ENCODE measurements around the gene KCNK10. TPM values are rescaled to one million over a fixed set of nuclear protein-coding genes. Genes with fewer than 3 reads are reported as not detected.

KCNK10 gene
- total and polyA plus RNA-seq, 2 experiments from 2014 or later = 1.6 to 1.7 TPM

DNA sequence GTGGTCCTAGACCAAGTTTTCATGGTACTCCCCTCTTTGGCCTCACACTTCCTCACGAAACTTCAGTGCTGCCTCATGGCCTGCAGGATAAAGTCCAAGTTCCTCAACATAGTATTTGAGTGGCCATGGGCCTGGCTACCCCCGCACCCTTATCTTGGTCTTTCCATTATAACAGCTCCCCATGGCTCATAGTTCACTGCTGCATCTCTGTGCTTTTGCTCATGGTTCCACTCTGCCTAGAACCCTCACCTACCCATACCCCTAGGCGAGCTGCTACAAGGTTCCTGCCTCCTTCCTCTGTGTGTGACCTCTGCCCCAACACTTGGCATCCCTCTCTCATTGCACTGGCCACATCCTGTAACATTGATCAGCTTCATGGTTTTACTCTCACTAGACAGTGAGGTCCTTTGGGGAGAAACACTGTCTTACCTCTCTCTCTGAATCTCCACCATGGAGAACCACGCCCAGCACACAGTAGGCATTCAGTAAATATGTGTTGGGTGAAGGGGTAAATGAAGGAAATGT, 159.3 kb downstream of the KCNK10 start:
- Histone ChIP-seq H3K27me3 (no peaks in the 10 kb centered on the region), H3K9me2 (replicated peaks; ENCODE audit: insufficient read depth) (no peaks in the 10 kb centered on the region), H2AFZ (no peak overlapping the region), H3K4me1 (ENCODE audit: insufficient read depth) (no peaks in the 10 kb centered on the region), H3K36me3 (replicated peaks; ENCODE audit: insufficient read depth, low read depth) (no peaks in the 10 kb centered on the region), H4K20me1 (ENCODE audit: insufficient read depth, poor library complexity, severe bottlenecking) (no peaks in the 10 kb centered on the region), H3K4me2 (no peak overlapping the region), H3K79me2 (no peaks in the 10 kb centered on the region), H3K4me3 (no peak overlapping the region), H3K9me3 (ENCODE audit: low read depth) (no peaks in the 10 kb centered on the region), H3K27ac (no peak overlapping the region)
- no peak for DNase-seq (ENCODE audit: low spot score)
- TF ChIP-seq EZH2 (IDR thresholded peaks at IDR 0.05; ENCODE audit: borderline replicate concordance) (no peak), EZH2phosphoT487 (IDR thresholded peaks at IDR 0.05; ENCODE audit: low read depth, severe bottlenecking, unreplicated experiment) (no peak)
- TF ChIP-seq, protein P1, sequence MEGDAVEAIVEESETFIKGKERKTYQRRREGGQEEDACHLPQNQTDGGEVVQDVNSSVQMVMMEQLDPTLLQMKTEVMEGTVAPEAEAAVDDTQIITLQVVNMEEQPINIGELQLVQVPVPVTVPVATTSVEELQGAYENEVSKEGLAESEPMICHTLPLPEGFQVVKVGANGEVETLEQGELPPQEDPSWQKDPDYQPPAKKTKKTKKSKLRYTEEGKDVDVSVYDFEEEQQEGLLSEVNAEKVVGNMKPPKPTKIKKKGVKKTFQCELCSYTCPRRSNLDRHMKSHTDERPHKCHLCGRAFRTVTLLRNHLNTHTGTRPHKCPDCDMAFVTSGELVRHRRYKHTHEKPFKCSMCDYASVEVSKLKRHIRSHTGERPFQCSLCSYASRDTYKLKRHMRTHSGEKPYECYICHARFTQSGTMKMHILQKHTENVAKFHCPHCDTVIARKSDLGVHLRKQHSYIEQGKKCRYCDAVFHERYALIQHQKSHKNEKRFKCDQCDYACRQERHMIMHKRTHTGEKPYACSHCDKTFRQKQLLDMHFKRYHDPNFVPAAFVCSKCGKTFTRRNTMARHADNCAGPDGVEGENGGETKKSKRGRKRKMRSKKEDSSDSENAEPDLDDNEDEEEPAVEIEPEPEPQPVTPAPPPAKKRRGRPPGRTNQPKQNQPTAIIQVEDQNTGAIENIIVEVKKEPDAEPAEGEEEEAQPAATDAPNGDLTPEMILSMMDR (IDR thresholded peaks at IDR 0.05; ENCODE audit: poor library complexity) = no peak
- WGBS (ENCODE audit: low lambda C conversion rate, missing lambda C conversion rate) = 90% methylated on average over 4 of the region's 4 CpGs

DNA sequence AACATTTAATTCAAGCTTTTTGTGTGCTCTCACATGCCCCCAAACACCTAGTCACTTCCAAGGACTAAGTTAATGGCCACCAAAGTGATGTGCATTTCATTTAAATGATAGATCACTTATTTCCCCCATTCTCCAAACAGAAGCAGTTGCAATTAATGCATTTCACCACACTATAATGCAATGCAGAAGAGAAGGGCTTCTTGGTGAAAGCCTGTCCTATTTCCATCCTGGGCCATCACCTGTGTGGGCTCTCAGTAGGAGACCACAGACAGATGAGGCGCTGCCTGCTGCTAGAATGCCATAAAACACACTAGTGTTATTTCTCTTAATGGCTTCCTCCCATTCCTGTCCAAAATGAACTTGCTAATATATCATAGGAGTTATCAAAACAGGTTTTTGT, 166.9 kb downstream of the KCNK10 start:
- no peak overlapping the region for H3K4me3 ChIP-seq
- WGBS (ENCODE audit: low lambda C conversion rate, missing lambda C conversion rate) = 96% methylated on average over 1 of the region's 1 CpG
- no peaks in the 10 kb centered on the region for H4K20me1 ChIP-seq (ENCODE audit: insufficient read depth, poor library complexity, severe bottlenecking)
- H3K4me2 ChIP-seq = no peak overlapping the region
- H3K79me2 ChIP-seq = no peaks in the 10 kb centered on the region
- H3K9me3 ChIP-seq (ENCODE audit: low read depth) = no peaks in the 10 kb centered on the region
- no peak overlapping the region for H3K27ac ChIP-seq
- no peaks in the 10 kb centered on the region for H3K4me1 ChIP-seq (ENCODE audit: insufficient read depth)
- H3K27me3 ChIP-seq = no peaks in the 10 kb centered on the region
- H3K36me3 ChIP-seq (replicated peaks; ENCODE audit: insufficient read depth, low read depth) = no peaks in the 10 kb centered on the region
- DNase-seq (ENCODE audit: low spot score) = no peak
- TF ChIP-seq, protein P1 (IDR thresholded peaks at IDR 0.05; ENCODE audit: poor library complexity) = no peak
- no peak for TF ChIP-seq EZH2 (IDR thresholded peaks at IDR 0.05; ENCODE audit: borderline replicate concordance)
- no peak for TF ChIP-seq EZH2phosphoT487 (IDR thresholded peaks at IDR 0.05; ENCODE audit: low read depth, severe bottlenecking, unreplicated experiment)
- H3K9me2 ChIP-seq (replicated peaks; ENCODE audit: insufficient read depth) = no peaks in the 10 kb centered on the region
- H2AFZ ChIP-seq = no peak overlapping the region

DNA sequence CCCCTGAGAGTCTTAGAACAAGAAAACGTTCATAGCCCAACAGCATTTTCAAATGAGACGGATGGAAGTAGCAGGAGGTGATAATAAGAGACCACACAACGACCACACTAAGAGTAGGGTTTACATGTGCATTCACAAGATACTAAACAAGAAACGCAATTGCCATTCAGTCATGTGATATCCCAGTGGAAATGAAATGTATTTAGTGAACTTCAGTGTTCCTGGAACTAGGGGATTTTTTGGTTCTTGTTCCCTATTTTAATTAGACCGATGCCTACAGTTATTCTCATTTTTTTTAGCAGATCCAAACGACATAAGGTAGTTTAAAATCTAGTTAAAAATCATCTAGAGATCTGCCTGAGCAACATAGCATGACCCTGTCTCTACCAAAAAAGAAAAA, 168.1 kb downstream of the KCNK10 start:
- no peaks in the 10 kb centered on the region for H3K9me3 ChIP-seq (ENCODE audit: low read depth)
- H3K27me3 ChIP-seq = no peaks in the 10 kb centered on the region
- 77% methylated on average over 6 of the region's 6 CpGs for WGBS (ENCODE audit: low lambda C conversion rate, missing lambda C conversion rate)

More for the DNA sequence above, 168.1 kb downstream of the KCNK10 start:
- no peak overlapping the region for H3K4me3 ChIP-seq
- TF ChIP-seq EZH2 (IDR thresholded peaks at IDR 0.05; ENCODE audit: borderline replicate concordance) = no peak
- TF ChIP-seq EZH2phosphoT487 (IDR thresholded peaks at IDR 0.05; ENCODE audit: low read depth, severe bottlenecking, unreplicated experiment) = no peak
- TF ChIP-seq, protein P1 (IDR thresholded peaks at IDR 0.05; ENCODE audit: poor library complexity) = no peak
- no peaks in the 10 kb centered on the region for H3K36me3 ChIP-seq (replicated peaks; ENCODE audit: insufficient read depth, low read depth)
- H4K20me1 ChIP-seq (ENCODE audit: insufficient read depth, poor library complexity, severe bottlenecking) = no peaks in the 10 kb centered on the region
- no peak overlapping the region for H2AFZ ChIP-seq
- H3K9me2 ChIP-seq (replicated peaks; ENCODE audit: insufficient read depth) = no peaks in the 10 kb centered on the region
- no peaks in the 10 kb centered on the region for H3K4me1 ChIP-seq (ENCODE audit: insufficient read depth)
- H3K4me2 ChIP-seq = no peak overlapping the region
- no peak overlapping the region for H3K27ac ChIP-seq
- DNase-seq (ENCODE audit: low spot score) = no peak
- no peaks in the 10 kb centered on the region for H3K79me2 ChIP-seq
